Activated CD8-positive, alpha-beta T cell treated with anti-CD3 and anti-CD28 coated beads for 36 hours (primary cell): ENCODE measurements around the gene MYO16. TPM values are rescaled to one million over a fixed set of nuclear protein-coding genes. Genes with fewer than 3 reads are reported as not detected.

Experiments used
- ATAC-seq: fragments of 200-7000 bp; cut with Tn5 transposase; one replicate; pipeline ENCODE4 v1.10.0; 2021; ENCODE audit warnings: mild to moderate bottlenecking, moderate library complexity
- CTCF ChIA-PET: fragments of 350-600 bp; sonication (Branson Sonifier 250); formaldehyde crosslinking; loops from one replicate; lab custom pipeline; 2021; ENCODE audit warnings: antibody characterized with exemption; lab: Charles Lee
- POLR2A ChIA-PET: fragments of 350-600 bp; sonication (Branson Sonifier 250); formaldehyde crosslinking; loops from one replicate; lab custom pipeline; 2021; ENCODE audit warnings: antibody characterized with exemption; lab: Charles Lee
- DNase-seq: peaks from one replicate; pipeline ENCODE4 v3.0.0-alpha.2; 2020
- H3K27ac Mint-ChIP-seq: one replicate; pipeline ENCODE4 v1.8.0; 2021; ENCODE audit warnings: mild to moderate bottlenecking, mixed read lengths
- H3K27me3 Mint-ChIP-seq: one replicate; pipeline ENCODE4 v1.8.0; 2021; ENCODE audit warnings: mixed read lengths
- H3K36me3 Mint-ChIP-seq: one replicate; pipeline ENCODE4 v1.8.0; 2021; ENCODE audit warnings: low read depth, mixed read lengths
- H3K4me1 Mint-ChIP-seq: one replicate; pipeline ENCODE4 v1.8.0; 2021; ENCODE audit warnings: low read depth, mixed read lengths
- H3K4me3 Mint-ChIP-seq: one replicate; pipeline ENCODE4 v1.8.0; 2021; ENCODE audit warnings: mild to moderate bottlenecking, moderate library complexity, mixed read lengths
- H3K9me3 Mint-ChIP-seq: one replicate; pipeline ENCODE4 v1.8.0; 2021; ENCODE audit warnings: mixed read lengths
- intact Hi-C: fragments of 100-400 bp; cut with micrococcal nuclease; formaldehyde crosslinking; loops from one replicate; pipeline ENCODE4 v1.10.0; 2022
- total RNA-seq, 2 experiments: library from RNA; stranded (reverse); gene quantifications; one replicate each; pipeline ENCODE4 v1.2.3, GENCODE V29; 2021
- TF ChIP-seq, protein P1 (sequence below): fragments of 200-600 bp; IDR thresholded peaks from one replicate; pipeline ENCODE4 v1.8.0; 2022; ENCODE audit warnings: antibody characterized with exemption, mild to moderate bottlenecking

Gene MYO16
- total RNA-seq, 2 experiments from 2014 or later, result not detected

DNA sequence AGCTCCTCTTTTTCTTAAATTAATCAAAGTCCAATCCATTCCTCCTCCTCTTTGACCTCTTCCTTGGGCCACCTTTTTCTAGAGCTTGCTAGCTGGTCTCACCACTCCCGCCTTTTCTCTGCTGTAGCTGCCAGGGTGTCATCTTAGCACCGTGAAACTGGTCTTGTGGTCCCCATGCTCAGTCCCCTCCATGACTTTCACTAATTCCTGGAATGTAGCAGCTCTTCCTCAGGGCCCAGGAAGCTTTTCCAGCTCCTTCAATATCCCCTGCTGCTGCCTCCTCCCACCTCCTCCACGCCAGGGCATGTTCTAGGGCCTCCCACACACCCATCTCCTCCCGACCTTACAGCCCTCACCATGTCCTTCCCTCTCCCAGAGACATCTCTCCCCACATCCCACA is 222.2 kb downstream of the MYO16 start:
- H3K4me1 Mint-ChIP-seq, result no peaks in the 10 kb centered on the region
- CTCF ChIA-PET, result no interaction called here
- intact Hi-C loops, result no loop called here
- H3K36me3 Mint-ChIP-seq, result no peaks in the 10 kb centered on the region
- POLR2A ChIA-PET, result no interaction called here
- H3K9me3 Mint-ChIP-seq, result no peaks in the 10 kb centered on the region
- no peak overlapping the region for H3K4me3 Mint-ChIP-seq
- ATAC-seq (no peak), DNase-seq (no peak)
- H3K27ac Mint-ChIP-seq, result no peak overlapping the region
- peaks cover 5% of the 10 kb centered on the region for H3K27me3 Mint-ChIP-seq
- TF ChIP-seq, protein P1, sequence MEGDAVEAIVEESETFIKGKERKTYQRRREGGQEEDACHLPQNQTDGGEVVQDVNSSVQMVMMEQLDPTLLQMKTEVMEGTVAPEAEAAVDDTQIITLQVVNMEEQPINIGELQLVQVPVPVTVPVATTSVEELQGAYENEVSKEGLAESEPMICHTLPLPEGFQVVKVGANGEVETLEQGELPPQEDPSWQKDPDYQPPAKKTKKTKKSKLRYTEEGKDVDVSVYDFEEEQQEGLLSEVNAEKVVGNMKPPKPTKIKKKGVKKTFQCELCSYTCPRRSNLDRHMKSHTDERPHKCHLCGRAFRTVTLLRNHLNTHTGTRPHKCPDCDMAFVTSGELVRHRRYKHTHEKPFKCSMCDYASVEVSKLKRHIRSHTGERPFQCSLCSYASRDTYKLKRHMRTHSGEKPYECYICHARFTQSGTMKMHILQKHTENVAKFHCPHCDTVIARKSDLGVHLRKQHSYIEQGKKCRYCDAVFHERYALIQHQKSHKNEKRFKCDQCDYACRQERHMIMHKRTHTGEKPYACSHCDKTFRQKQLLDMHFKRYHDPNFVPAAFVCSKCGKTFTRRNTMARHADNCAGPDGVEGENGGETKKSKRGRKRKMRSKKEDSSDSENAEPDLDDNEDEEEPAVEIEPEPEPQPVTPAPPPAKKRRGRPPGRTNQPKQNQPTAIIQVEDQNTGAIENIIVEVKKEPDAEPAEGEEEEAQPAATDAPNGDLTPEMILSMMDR, result no peak

DNA sequence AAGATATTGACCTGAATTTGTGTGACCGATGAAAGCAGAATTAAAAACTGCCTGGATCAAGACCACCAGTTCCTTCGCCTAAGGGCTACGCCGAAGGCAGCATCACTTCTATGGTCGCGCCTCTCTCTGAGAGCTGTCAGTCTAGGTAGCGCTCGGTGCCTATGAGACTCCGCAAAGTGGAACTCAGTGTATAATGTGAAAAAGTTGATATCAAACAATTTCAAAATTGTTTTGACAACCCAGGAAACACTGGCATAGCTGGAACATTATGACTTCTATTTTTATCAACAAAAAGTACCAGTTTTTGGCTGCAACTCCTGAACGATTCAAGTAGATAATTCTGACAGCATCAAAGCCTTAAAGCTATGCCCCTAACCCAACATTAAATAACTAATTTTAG is 223.6 kb downstream of the MYO16 start:
- ChIA-PET POLR2A (no interaction called here), CTCF (no interaction called here)
- Mint-ChIP-seq H3K4me3 (no peak overlapping the region), H3K27ac (no peak overlapping the region), H3K4me1 (no peaks in the 10 kb centered on the region), H3K27me3 (peaks cover 6% of the 10 kb centered on the region), H3K9me3 (no peaks in the 10 kb centered on the region), H3K36me3 (no peaks in the 10 kb centered on the region)
- ATAC-seq (no peak), DNase-seq (no peak)
- intact Hi-C loops, result no loop called here
- TF ChIP-seq, protein P1, result no peak

DNA sequence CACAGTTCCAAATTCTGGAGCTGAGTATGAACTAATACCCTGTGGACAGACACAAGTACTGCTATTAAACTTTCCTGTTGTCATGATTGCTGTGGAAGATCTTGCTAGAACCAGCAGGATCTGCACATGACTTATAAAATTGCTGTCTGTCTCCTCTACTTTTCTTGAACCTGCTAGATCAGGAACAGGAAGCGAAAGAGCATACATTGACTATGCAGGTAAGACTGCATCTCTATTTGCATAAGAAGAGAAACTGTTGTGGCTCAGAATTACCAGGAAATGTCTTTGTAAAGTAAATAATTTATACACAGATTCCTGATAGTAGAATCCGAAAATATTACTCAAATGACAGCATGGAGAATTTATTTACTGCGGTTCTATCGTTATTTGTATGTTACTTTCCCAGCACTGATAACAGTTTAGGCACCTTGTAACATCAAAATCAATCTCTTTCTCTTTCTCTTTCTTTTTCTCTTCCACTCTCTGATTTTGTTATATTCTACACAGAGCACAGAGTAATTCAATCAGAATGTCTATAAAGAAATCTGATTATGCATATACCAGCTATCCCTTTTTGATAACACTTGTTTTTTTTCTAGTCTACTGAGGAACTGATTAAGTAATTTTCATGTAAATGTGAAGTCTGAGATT is 226.5 kb downstream of the MYO16 start:
- ChIA-PET CTCF (no interaction called here), POLR2A (no interaction called here)
- H3K36me3 Mint-ChIP-seq, result no peaks in the 10 kb centered on the region
- H3K4me3 Mint-ChIP-seq, result no peak overlapping the region
- H3K4me1 Mint-ChIP-seq, result no peaks in the 10 kb centered on the region
- ATAC-seq (no peak), DNase-seq (no peak)
- intact Hi-C loops, result no loop called here
- H3K27ac Mint-ChIP-seq, result no peak overlapping the region
- no peaks in the 10 kb centered on the region for H3K9me3 Mint-ChIP-seq
- TF ChIP-seq, protein P1, result no peak
- peaks cover 5% of the 10 kb centered on the region for H3K27me3 Mint-ChIP-seq

DNA sequence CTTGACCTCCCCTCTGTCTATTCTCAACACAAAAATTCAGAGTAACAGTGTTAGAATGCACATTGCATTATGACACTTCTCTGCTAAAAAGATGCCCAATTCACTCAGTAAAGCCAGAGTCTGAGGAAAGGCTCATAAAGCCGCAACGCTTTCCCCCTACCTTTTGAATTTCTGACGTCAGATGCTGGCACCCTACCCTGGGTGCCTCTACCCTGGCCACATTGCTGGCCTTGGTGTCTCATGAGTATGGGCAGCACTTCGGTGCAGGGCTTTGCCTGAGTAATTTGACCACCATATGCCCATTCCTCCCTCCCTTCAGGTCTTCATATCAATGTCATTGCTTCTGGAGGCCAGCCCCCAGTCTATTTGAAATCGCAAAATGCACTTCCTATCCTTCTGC is 229.3 kb downstream of the MYO16 start:
- ATAC-seq (no peak), DNase-seq (no peak)
- Mint-ChIP-seq H3K27ac (no peak overlapping the region), H3K36me3 (no peaks in the 10 kb centered on the region), H3K4me1 (no peaks in the 10 kb centered on the region), H3K9me3 (no peaks in the 10 kb centered on the region), H3K4me3 (no peak overlapping the region), H3K27me3 (peaks cover 5% of the 10 kb centered on the region)
- TF ChIP-seq, protein P1, result no peak
- intact Hi-C loops, result no loop called here
- ChIA-PET POLR2A (no interaction called here), CTCF (no interaction called here)

DNA sequence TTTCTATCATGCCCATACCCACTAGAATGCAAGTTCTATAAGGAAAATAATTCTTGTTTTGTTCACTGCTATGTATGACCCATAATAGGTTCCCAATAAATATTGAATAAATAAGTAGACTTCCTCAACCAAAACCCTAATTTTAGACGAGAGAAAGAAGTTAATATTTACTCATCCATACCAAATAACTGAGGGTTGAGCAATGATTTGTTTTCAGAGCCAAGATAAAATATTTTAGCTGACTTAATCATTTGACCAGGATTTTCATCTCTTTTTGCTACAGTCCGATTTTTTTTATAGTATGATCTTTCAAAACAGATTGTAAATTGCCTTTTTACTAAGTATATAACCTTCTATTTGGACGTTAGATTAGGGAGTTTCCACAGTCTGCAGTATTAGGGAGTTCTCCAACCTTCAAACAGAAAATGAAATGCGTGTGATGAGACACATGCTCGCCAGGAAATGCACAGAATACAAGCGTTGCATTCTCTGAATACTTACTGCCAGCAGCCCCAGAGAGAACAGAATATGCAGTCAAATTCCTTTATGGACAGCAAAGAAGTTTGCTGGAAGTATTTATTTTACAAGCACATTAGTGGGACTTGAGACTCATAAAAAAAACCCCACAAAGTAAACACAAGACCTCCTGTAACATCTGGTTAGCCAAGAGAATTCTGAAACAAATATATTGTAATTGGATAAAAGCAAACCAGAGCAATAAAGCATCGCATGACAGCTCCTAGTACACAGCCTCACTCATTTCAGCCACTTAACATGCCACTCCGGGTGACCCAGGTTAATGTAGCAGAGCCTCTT is 230.0 kb downstream of the MYO16 start:
- TF ChIP-seq, protein P1, result no peak
- ATAC-seq, result no peak
- no peak for DNase-seq

More for the DNA sequence above, 230.0 kb downstream of the MYO16 start:
- ChIA-PET POLR2A (no interaction called here), CTCF (no interaction called here)
- Mint-ChIP-seq H3K9me3 (no peaks in the 10 kb centered on the region), H3K4me3 (no peak overlapping the region), H3K27ac (no peak overlapping the region), H3K36me3 (no peaks in the 10 kb centered on the region), H3K4me1 (no peaks in the 10 kb centered on the region), H3K27me3 (peaks cover 6% of the 10 kb centered on the region)
- intact Hi-C loops, result no loop called here
